Inferior parietal cortex (tissue), 1 donor: ENCODE results near the gene CES4A.
"Not testable (repeated sequence)": the region's sequence is repeated elsewhere in the genome, so short reads cannot be mapped to it uniquely, and the experiment has no call there.

Experiments
- DNase-seq: peaks from one replicate; pipeline ENCODE4 v3.0.0-alpha.2; 2016; ENCODE audit errors: extremely low spot score

Gene CES4A

GRCh38 chr16:66988197-66988788 is at the start of gene CES4A:
TSS of gene CES4A (plus strand) at chr16:66988589. CDS start at chr16:66988773, 184 bp downstream.
- no peak for DNase-seq

GRCh38 chr16:66939366-66939765 is 49.0 kb upstream of the CES4A start:
- no peak for DNase-seq

DNA sequence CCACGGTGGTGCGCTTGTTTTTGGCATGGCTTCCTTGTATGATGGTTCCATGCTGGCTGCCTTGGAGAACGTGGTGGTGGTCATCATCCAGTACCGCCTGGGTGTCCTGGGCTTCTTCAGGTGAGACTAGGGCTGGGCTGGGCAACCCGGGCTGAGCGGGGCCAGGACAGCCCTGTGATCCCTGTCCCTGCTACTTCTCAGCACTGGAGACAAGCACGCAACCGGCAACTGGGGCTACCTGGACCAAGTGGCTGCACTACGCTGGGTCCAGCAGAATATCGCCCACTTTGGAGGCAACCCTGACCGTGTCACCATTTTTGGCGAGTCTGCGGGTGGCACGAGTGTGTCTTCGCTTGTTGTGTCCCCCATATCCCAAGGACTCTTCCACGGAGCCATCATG is 48.2 kb upstream of the CES4A start:
- no peak for DNase-seq

GRCh38 chr16:66942981-66943380 is 45.4 kb upstream of the CES4A start:
- DNase-seq: no peak

- DNase-seq: no peak
Measured at GRCh38 chr16:66943426-66944053, 44.8 kb upstream of the CES4A start.

GRCh38 chr16:66944054-66944441 is 44.3 kb upstream of the CES4A start:
- DNase-seq: no peak

DNA sequence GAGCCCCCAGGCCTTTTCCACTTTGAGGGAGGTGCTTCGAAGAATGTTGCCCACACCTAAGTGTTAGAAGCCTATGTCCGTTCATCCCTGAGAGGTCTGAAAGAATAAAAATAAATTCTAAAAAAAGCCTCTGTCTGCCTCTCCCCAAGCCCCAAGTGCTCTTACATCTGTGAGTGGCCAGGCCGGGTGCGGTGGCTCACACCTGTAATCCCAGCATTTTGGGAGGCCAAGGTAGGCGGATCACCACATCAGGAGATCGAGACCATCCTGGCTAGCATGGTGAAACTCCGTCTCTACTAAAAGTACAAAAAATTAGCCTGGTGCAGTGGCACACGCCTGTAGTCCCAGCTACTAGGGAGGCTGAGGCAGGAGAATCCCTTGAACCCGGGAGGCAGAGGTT is 43.4 kb upstream of the CES4A start:
- not testable (repeated sequence) for DNase-seq

DNA sequence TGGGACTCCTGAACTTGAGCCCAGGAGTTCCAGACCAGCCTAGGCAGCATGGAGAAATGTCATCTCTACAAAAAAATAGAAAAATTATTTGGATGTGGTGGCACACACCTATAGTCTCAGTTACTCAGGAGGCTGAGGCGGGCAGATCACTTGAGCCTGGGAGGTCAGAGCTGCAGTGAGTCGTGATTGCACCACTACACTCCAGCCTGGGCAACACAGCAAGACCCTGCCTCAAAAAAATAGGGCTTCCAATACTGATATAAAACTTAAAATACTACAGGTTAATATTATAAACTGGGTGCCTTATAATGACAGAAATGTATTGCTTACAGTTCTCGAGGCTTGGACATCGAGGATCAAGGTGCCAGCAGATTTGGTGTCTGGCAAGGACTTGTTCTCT is 42.5 kb upstream of the CES4A start:
- no peak for DNase-seq

GRCh38 chr16:66946541-66946940 is 41.8 kb upstream of the CES4A start:
- no peak for DNase-seq

DNA sequence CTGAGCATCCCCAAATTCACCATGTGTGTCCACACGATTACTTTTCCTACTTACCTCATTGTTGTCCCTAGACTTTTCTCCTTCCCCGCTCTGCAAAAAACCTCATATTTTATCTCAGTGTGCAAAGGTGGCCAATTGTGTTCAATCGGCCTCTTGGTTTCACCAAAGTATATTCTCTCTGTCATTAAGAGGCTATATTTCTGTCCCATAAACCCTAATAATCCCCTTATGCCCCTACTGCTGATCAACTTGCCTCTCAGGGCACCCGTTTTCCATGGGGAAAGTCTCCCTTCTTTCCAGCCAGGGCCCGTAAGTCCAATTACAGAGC is 41.5 kb upstream of the CES4A start:
- no peak for DNase-seq

DNA sequence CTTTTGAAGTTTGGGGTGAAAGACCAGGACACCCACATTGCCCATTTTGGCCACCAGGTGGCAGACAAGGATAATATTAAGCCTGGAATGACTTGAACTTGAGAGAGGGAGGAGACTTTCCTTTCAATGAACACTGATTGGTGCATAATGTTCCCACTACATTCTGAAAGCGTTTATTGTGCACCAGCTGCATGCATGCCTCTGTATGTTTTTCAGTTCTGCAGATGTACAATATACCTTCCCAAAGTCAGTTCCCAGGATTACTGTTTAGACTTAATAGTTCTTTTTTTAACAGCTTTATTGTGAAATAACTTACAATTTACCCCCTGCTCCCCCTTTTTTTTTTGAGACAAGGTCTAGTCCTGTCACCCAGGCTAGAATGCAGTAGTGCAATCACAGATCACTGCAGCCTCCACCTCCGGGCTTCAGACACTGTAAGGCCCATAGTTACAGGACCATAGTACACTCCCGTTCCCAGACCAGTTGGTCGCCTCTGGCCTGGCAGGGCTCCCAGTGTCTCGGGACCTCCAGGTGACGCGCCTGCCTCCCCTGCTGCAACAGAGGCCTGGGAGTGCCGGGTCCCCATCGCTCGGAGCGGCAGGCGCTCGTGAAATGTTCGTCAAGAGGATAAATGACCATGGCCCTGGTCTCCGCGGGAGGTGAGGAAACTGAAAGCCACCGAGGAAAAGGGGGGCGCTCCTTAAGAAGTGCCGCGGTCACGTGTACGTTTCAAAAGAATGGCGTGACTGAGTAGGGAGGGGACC is 40.9 kb upstream of the CES4A start:
- peak; percentile 96 for DNase-seq

- no peak for DNase-seq
Measured at GRCh38 chr16:66948134-66948836, 40.1 kb upstream of the CES4A start.

DNA sequence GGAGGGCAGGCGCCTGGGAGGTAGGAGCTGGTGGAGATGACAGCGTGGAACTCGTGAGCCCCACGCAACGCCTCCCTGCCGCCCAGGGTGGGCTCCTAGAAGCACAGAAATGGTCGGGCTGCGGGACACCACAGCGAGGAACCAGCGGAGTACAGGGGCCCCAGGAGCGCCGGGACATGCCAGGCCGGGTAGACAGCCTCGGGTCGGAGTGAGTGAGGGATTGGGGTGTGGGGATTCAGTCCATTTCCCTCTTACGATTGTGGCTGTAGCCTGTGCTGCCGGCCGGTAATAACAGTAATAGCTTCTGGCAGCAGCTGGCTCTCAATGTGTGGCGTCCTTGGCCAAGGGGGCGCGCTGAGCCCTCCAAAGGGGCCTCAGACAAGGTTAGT is 39.6 kb upstream of the CES4A start:
- DNase-seq: no peak

GRCh38 chr16:66949472-66949871 is 38.9 kb upstream of the CES4A start:
- no peak for DNase-seq

- no peak for DNase-seq
Measured at GRCh38 chr16:66950437-66950836, 38.0 kb upstream of the CES4A start.

DNA sequence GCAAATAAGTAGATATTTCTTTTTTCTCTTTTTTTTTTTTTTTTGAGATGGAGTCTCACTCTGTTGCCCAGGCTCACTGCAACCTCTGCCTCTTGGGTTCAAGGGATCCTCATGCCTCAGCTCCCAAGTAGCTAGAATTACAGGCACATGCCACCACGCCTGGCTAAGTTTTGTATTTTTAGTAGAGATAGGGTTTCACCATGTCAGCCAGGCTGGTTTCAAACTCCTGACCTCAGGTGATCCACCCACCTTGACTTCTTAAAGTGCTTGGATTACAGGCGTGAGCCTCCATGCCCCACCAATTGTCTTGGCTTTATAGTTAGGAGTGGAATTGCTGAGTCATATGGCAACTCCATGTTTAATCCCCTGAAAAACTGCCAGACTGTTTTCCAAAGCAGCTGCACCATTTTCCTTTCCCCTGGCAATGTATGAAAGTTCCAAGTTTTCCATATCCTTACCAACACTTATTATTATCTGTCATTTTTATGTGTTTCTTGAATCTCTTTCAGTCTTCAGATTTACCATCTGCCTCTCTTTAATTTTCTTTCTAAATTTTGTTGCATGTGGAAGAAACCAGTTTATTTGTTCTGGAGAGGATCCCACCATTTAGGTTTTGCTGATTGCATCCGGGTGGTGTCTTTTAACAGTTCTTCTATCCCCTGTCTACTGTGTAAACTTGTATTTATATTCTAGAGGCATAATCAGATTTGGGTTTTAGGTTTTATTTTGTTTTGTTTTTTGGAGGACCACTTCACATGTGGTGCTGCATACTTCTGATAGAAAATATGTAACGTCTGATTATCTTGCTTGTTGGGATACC is 37.2 kb upstream of the CES4A start:
- no peak for DNase-seq

DNA sequence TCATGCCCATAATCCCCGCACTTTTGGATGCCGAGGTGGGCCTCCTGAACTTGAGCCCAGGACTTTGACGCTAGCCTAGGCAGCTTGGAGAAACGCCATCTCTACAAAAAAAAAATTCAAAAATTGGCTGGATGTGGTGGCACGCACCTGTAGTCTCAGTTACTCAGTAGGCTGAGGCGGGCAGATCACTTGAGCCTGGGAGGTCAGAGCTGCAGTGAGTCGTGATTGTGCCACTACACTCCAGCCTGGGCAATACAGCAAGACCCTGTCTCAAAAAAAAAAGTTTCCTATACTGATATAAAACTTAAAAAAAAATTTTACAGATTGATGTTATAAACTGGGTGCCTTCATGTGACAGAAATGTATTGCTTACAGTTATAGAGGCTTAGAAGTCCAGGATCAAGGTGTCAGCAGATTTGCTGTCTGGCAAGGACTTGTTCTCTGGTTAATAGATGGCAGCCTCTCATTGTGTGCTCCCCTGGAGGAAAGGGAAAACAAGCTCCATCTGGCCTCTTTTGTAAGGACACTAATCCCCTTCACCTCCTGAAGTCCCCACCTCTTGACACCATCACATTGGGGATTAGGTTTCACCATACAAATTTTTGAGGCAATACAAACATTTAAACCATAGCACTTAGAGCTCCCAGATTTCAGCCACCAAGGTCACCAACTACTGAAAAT is 35.8 kb upstream of the CES4A start:
- no peak for DNase-seq

GRCh38 chr16:66953462-66954096 is 34.8 kb upstream of the CES4A start:
- no peak for DNase-seq

DNA sequence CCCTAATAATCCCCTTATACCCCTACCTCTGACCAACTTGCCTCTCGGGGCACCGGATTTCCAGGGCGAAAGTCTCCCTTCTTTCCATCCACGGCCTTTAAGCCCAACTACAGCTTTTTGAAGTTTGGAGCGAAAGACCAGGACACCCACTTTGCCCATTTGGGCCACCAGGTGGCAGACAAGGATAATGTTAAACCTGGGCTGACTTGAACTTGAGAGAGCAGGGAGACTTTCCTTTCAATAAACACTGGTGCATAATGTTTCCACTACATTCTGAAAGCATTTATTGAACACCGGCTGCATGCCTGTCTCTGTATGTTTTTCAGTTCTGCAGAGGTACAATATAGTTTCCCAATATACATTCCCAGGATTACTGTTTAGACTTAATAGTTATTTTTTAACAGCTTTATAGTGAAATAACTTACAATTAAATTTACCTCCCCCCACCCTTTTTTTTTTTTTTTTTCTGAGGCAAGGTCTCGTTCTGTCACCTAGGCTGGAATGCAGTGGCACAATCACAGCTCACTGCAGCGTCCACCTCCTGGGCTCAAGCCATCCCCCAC is 34.2 kb upstream of the CES4A start:
- peak; percentile 95 for DNase-seq

DNA sequence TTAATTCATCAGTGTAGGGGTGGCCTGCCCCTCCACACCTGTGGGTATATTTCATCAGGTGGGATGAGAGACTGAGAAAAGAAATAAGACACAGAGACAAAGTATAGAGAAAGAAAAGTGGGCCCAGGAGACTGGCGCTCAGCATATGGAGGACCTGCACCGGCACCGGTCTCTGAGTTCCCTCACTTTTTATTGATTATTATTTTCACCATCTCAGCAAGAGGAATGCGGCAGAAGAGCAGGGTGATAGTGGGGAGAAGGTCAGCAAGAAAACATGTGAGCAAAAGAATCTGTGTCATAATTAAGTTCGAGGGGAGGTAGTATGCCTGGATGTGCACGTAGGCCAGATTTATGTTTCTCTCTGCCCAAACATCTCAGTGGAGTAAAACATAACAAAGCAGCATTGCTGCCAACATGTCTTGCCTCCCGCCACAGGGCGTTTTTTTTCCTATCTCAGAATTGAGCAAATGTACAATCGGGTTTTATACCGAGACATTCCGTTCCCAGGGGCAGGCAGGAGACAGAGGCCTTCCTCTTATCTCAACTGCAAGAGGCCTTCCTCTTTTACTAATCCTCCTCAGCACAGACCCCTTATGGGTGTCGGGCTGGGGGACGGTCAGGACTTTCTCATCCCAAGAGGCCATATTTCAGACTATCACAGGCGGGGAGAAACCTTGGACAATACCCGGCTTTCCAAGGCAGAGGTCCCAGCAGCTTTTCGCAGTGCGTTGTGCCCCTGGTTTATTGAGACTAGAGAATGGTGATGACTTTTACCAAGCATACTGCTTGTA is 32.8 kb upstream of the CES4A start:
- not testable (repeated sequence) for DNase-seq
